NCI-H146 treated with DMSO at 0.1 percent for 48 hours (cell line): ENCODE data around the gene PLEKHA7.

Source experiments
- DNase-seq: peaks from one replicate; lab custom pipeline; 2025; ENCODE audit not compliant: unreplicated experiment; lab: John Stamatoyannopoulos, UW

PLEKHA7 gene

DNA sequence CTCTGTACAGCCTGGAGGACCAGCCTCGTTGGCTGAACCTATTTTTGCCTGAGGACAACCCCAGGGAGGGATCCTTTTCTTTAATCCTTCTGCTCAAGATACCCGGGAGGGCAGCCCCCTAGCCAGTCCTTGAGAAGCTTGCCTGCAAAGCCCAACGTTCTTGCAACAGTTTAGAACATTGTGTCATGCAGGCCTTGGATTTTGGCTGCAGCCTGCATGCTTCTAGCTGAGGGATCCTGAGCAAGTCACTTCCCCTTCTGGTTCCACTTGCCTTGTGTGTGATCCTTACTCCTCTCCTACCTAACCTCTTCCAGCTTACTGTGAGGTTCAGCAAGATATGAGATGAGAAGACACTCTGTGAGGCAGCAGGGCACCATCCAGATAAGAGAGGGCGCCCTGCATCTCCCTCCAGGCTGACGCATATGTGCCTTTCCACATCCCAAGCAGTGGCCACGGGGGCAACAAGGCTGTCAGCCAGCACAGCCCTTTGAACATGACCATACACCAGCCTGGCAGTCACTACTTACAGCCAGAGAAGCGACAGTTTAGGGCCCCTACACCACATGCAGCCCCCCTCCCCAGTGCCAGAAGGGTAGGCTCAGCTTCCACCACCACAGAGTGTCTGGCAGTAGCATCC, 199.7 kb downstream of the PLEKHA7 start:
- DNase-seq = no peak

- no peak for DNase-seq
Measured at GRCh38 chr11:16813126-16813525, 201.1 kb downstream of the PLEKHA7 start.

DNA sequence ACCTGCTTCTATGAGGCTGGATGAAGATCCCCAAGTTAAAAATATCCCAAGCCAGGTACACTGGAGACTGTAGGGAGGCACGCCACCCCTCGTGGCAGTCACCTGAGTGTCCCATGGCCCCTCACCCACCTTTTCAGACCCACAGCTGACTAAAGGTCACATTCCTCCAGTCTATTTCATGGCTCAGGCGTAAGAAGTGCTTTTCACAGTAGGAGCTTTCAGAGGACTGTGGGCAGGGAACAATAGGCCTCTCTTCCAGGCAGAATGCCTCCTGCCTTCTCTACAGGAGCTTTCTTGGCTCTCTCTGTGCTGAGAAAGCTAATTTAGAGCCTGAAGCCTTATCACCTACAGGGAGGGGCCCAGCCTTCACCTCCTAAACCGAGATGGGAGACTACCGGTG, 201.9 kb downstream of the PLEKHA7 start:
- no peak for DNase-seq

GRCh38 chr11:16811136-16812020, 202.8 kb downstream of the PLEKHA7 start:
- no peak for DNase-seq

DNA sequence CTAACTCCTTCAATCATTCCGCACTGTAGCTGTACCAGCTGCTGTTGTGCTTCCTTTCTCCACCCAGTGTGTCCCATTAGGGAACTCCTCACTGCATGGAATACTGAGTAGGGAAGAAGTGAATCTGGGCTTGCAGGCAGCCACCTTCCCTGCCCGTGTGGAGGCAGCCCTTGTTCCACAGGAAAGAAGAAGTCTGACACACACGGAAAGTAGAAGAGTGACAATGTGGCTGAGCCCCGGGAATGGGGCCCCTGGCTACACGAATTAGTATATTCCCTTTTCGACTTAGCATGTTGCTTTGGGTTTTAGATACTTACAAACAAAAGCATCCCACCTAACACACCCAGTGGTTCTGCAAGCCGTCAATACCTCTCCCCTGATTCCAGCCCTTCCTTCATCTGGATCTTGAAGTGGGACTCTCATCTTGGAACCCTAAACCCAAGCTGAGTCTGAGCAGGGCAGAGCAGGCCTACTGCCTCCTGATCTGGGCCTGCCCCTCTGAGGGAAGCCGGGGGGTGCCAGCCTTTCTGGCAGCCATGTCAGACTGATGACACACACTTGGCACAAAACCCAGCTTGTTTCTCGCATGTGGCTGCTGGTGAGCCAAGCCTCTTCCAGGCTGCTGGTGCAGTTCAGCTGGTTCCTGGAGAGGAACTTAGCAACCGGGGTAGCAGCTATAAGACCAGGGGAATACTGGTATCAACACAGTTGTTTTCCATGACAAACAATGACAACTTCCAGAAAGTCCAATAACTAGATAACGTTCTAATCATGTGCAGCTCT, 204.1 kb downstream of the PLEKHA7 start:
- DNase-seq = no peak

GRCh38 chr11:16807306-16807705, 206.9 kb downstream of the PLEKHA7 start:
- no peak for DNase-seq

GRCh38 chr11:16806791-16807190, 207.4 kb downstream of the PLEKHA7 start:
- DNase-seq = no peak

DNA sequence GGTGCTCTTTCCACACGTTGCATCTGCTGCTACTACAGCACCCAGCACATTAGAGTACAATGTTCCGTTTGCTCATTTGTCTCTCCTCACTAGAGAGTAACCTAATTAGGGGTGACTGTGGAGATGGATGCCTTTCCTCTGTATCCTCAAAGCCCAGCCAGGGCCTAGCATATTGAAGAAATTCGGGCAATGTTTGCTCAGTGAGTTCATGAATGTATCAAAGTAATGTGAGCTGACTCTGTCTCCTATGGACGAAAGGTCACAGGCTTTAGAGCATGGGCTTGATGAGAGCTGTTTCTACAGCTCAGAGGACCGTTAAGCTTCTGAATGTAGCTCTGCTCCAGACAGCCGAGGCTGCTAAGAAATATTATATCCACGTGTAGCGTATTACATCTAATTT, 208.3 kb downstream of the PLEKHA7 start:
- no peak for DNase-seq

GRCh38 chr11:16804104-16804947, 209.9 kb downstream of the PLEKHA7 start:
- DNase-seq = no peak

GRCh38 chr11:16801288-16801980, 212.8 kb downstream of the PLEKHA7 start:
- DNase-seq = no peak

GRCh38 chr11:16800382-16800781, 213.8 kb downstream of the PLEKHA7 start:
- DNase-seq = no peak

DNA sequence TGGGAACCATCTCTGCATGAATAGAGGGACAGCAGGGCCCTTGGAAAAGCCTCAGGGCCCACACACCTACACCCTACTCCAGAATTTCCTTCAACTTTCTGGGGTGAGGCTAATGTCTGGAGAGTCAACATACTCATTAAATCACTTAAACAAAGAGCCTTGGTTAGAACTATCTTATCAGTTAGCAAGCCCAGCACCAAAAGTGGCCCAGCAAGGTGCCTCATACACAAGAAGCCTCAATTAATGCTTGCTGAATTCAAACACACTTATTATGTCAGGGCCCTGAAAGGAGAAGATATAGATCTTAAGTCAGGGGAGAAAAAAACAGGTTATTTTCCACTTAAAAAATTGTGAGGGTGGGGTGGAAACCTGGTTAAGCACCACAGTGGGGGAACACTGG, 214.3 kb downstream of the PLEKHA7 start:
- peak; percentile 8 for DNase-seq

GRCh38 chr11:16799221-16799620, 215.0 kb downstream of the PLEKHA7 start:
- no peak for DNase-seq

- DNase-seq = no peak
Measured at GRCh38 chr11:16797776-16798175, 216.4 kb downstream of the PLEKHA7 start.

DNA sequence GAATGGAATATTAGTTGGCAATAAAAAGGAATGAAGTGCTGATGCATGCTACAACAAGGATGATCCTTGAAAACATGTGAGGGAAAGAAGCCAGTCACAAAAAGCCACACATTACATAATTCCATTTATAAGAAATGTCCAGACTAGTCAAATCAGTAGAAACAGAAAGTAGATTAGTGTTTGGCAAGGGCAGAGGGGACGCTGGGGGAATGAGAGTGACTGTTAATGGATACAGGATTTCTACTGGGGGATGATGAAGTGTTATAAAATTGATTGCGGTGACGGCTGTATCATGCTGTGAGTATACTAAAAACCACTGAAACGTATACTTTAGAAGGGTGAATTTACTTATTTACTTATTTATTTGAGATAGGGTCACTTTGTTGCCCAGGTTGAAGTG, 217.9 kb downstream of the PLEKHA7 start:
- no peak for DNase-seq

GRCh38 chr11:16795146-16795545, 219.1 kb downstream of the PLEKHA7 start:
- DNase-seq = no peak

GRCh38 chr11:16794047-16794818, 220.0 kb downstream of the PLEKHA7 start:
- DNase-seq = no peak

DNA sequence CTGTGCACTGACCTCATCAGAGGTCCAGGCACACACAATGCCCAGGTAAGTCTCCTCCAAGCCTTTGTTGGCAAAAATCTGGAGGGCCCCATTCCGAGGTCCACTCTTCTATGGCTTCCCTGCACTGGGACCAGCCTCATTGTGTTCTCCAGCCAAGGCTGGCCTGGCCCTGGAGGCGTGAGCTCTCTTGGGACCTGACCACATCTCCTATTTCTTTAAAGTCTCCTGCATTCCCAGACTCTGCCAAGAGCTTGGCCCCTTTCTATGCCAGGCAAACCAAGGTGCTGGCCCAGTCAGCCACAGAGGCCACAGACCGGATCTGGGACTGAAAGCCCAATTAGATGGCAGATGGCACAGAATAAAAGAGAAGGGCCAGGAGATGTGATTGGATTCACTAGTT, 220.7 kb downstream of the PLEKHA7 start:
- DNase-seq = no peak

DNA sequence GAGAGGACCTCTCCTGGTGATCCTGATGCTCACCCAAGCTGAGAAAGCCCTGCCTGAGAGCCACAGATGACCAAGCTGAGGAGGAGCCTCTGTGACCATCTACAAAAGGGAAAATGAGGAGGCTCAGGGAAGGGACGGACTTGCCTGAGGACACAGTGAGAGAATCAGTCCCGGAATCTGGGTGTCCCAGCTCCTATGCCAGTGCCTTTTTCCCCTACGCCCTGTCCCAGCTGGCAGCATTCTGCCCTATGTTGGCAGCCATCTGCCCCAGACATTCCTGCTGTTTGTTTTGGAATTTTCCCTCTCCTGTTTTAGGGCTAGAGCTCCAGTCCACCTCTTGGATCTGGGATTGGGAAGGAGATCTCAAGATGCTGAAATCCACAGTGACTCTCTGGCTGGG, 221.2 kb downstream of the PLEKHA7 start:
- DNase-seq = no peak
